HepG2 (cell line): ENCODE results near the gene PALM2AKAP2. TPM values are rescaled to one million over a fixed set of nuclear protein-coding genes. Genes with fewer than 3 reads are reported as not detected.

Experiments used
- ATAC-seq: fragments of 200-7000 bp; cut with Tn5 transposase; 3 replicates; pipeline ENCODE4 v1.9.1; 2020; ENCODE audit warnings: mild to moderate bottlenecking, moderate library complexity
- BruUV-seq: library from RNA; stranded (reverse); fragments of 400-500 nt; replicated peaks from 2 replicates; lab custom pipeline; 2021; lab: Mats Ljungman, UMichigan
- CTCF ChIA-PET: fragments of 300-600 bp; formaldehyde crosslinking; extraction: SDS; loops from one replicate; lab custom pipeline; 2021; ENCODE audit warnings: low total read pairs, inconsistent platforms, low intra/inter-chr PET ratio; lab: Yijun Ruan, JAX
- POLR2A ChIA-PET: fragments of 350-600 bp; sonication (Branson Sonifier 250); formaldehyde crosslinking; loops from one replicate; lab custom pipeline; 2020; ENCODE audit warnings: antibody characterized with exemption, inconsistent platforms; lab: Yijun Ruan, JAX
- DNase-seq: peaks from one replicate; pipeline ENCODE4 v3.0.0-alpha.2; 2015; ENCODE audit warnings: low spot score
- FAIRE-seq: peaks from 3 replicates; lab custom pipeline; 2011; peaks lifted over from hg19 to GRCh38; lab: Jason Lieb, UNC
- H2AFZ ChIP-seq: one replicate; pipeline ENCODE4 v1.6.1; 2011; ENCODE audit warnings: low read length, inconsistent platforms
- H3K27ac ChIP-seq: fragments of 300-600 bp; 3 replicates; pipeline ENCODE4 v1.8.0; 2011; ENCODE audit warnings: mixed run types, mild to moderate bottlenecking, mixed read lengths, low read length, inconsistent platforms; ENCODE audit not compliant: insufficient read depth; ENCODE audit errors: extremely low read length
- H3K27me3 ChIP-seq, 2 experiments: fragments of 200-600 bp in 1 of 2; 2 replicates in 1 of 2; 3 replicates in 1 of 2; pipeline versions ENCODE4 v1.6.0 to v1.8.0; 2011; ENCODE audit warnings: low read length in 2 of 2, mild to moderate bottlenecking in 2 of 2, moderate library complexity in 2 of 2, inconsistent platforms in 1 of 2; ENCODE audit not compliant: insufficient read depth in 2 of 2, control insufficient read depth in 1 of 2
- H3K36me3 ChIP-seq, 2 experiments: fragments of 200-600 bp in 1 of 2; replicated peaks in 1 of 2; 2 replicates in 1 of 2; 3 replicates in 1 of 2; pipeline versions ENCODE4 v1.5.1 to v1.8.0; 2011; ENCODE audit warnings: low read length in 2 of 2, inconsistent platforms in 1 of 2; ENCODE audit not compliant: insufficient read depth in 2 of 2, control insufficient read depth in 1 of 2
- H3K4me1 ChIP-seq: 2 replicates; pipeline ENCODE4 v1.5.1; 2012; ENCODE audit warnings: low read length, inconsistent platforms; ENCODE audit not compliant: insufficient read depth
- H3K4me2 ChIP-seq: 2 replicates; pipeline ENCODE4 v1.6.0; 2011; ENCODE audit warnings: low read depth, low read length, inconsistent platforms
- H3K4me3 ChIP-seq, 3 experiments: fragments of 200-600 bp in 1 of 3; sonication (generic), shearing (Covaris generic) in 1 of 3; replicated peaks in 1 of 3; 2 replicates each; pipeline ENCODE4 v1.5.1; 2011 to 2016; ENCODE audit warnings: low read length in 3 of 3, inconsistent platforms in 2 of 3, low read depth in 2 of 3, mild to moderate bottlenecking in 2 of 3, control low read depth in 1 of 3, mixed read lengths in 1 of 3; ENCODE audit not compliant: insufficient read depth in 1 of 3
- H3K79me2 ChIP-seq: one replicate; pipeline ENCODE4 v1.6.1; 2011; ENCODE audit warnings: low read length, inconsistent platforms; ENCODE audit not compliant: insufficient read depth
- H3K9ac ChIP-seq: 2 replicates; pipeline ENCODE4 v1.6.0; 2011; ENCODE audit warnings: mild to moderate bottlenecking, low read depth, low read length, inconsistent platforms; ENCODE audit not compliant: insufficient read depth
- H3K9me3 ChIP-seq: 2 replicates; pipeline ENCODE4 v1.5.1; 2012; ENCODE audit warnings: mild to moderate bottlenecking, low read length
- H4K20me1 ChIP-seq: 2 replicates; pipeline ENCODE4 v1.6.0; 2011; ENCODE audit warnings: inconsistent platforms, mild to moderate bottlenecking, low read length, moderate library complexity; ENCODE audit not compliant: insufficient read depth
- ARNT ChIP-seq: fragments of 450-650 bp; IDR thresholded peaks from 2 replicates; pipeline ENCODE4 v1.6.1; 2017
- ATAD3A ChIP-seq: sonication (generic); formaldehyde crosslinking; IDR thresholded peaks from 2 replicates; pipeline ENCODE4 v1.4.0; 2020; ENCODE audit warnings: missing genetic modification reagents
- E2F2 ChIP-seq: sonication (generic); formaldehyde crosslinking; IDR thresholded peaks from 2 replicates; pipeline ENCODE4 v1.4.0; 2020; ENCODE audit warnings: missing genetic modification reagents, borderline replicate concordance
- ELF3 ChIP-seq: IDR thresholded peaks from 2 replicates; pipeline ENCODE4 v1.6.1; 2016; ENCODE audit warnings: missing genetic modification reagents, missing compliant biosample characterization
- JDP2 ChIP-seq: sonication (generic); formaldehyde crosslinking; IDR thresholded peaks from 2 replicates; pipeline ENCODE4 v1.8.1; 2022; ENCODE audit warnings: missing genetic modification reagents, borderline replicate concordance
- MED1 ChIP-seq: sonication (generic); formaldehyde crosslinking; IDR thresholded peaks from 2 replicates; pipeline ENCODE4 v1.4.0; 2020; ENCODE audit warnings: missing genetic modification reagents
- MZF1 ChIP-seq: sonication (generic); formaldehyde crosslinking; IDR thresholded peaks from 2 replicates; pipeline ENCODE4 v1.8.1; 2023; ENCODE audit warnings: mild to moderate bottlenecking, missing genetic modification reagents, borderline replicate concordance
- POLR2G ChIP-seq: fragments of 200-400 bp; formaldehyde crosslinking; IDR thresholded peaks from 2 replicates; pipeline ENCODE4 v1.6.1; 2018; ENCODE audit warnings: mild to moderate bottlenecking, low read depth, low read length, moderate library complexity
- RXRB ChIP-seq: IDR thresholded peaks from 2 replicates; pipeline ENCODE4 v1.6.1; 2016; ENCODE audit warnings: borderline replicate concordance, missing genetic modification reagents, missing compliant biosample characterization
- THAP11 ChIP-seq: IDR thresholded peaks from 2 replicates; pipeline ENCODE4 v1.6.1; 2016; ENCODE audit warnings: missing biosample characterization, missing genetic modification reagents
- YEATS4 ChIP-seq: sonication (generic); formaldehyde crosslinking; IDR thresholded peaks from 2 replicates; pipeline ENCODE4 v1.4.0; 2020; ENCODE audit warnings: missing genetic modification reagents, borderline replicate concordance
- ZFAT ChIP-seq: sonication (generic); formaldehyde crosslinking; conservative IDR thresholded peaks from 2 replicates; pipeline ENCODE4 v1.8.1; 2023; ENCODE audit warnings: missing genetic modification reagents, inconsistent platforms
- ZMYM3 ChIP-seq: sonication (generic); formaldehyde crosslinking; IDR thresholded peaks from 2 replicates; pipeline ENCODE4 v1.5.1; 2020; ENCODE audit warnings: mild to moderate bottlenecking, missing genetic modification reagents
- ZNF605 ChIP-seq: sonication (generic); formaldehyde crosslinking; IDR thresholded peaks from 2 replicates; pipeline ENCODE4 v1.8.0; 2022; ENCODE audit warnings: mild to moderate bottlenecking, missing genetic modification reagents
- WGBS: methylation state at CpG from one replicate; pipeline ENCODE4 v1.1.6; 2017; ENCODE audit warnings: low lambda C conversion rate; 5-methylcytosine and 5-hydroxymethylcytosine counted together
- in situ Hi-C: cut with HindIII; loops from 2 replicates; pipeline ENCODE4 v1.10.0; 2017; ENCODE audit warnings: low pct_unique_long_range_greater_than_20kb; ENCODE audit not compliant: extremely low pct_ligation_motif_present
- intact Hi-C: fragments of 100-400 bp; cut with micrococcal nuclease; formaldehyde crosslinking; loops from one replicate; pipeline ENCODE4 v1.10.0; 2022; ENCODE audit not compliant: unreplicated experiment
- polyA plus RNA-seq, 8 experiments: library from polyadenylated mRNA; depleted of rRNA in 3 of 8; stranded (reverse) in 7 of 8; unstranded in 1 of 8; fragments of >200 nt; fragmentation: Illumina TruSeq in 4 of 8; extraction: Trizol in 4 of 8; gene quantifications; 2 replicates each; pipeline versions ENCODE4 v1.2.1 to v1.2.3, GENCODE V29; 2011 to 2016; ENCODE audit warnings: low read depth in 4 of 8, missing spikeins in 1 of 8, mixed read lengths in 1 of 8; ENCODE audit not compliant: insufficient read depth in 1 of 8
- total RNA-seq, 5 experiments: library from RNA; depleted of rRNA; stranded (reverse); fragments of >200 nt; fragmentation: Illumina TruSeq; extraction: Trizol; gene quantifications; 2 replicates each; pipeline ENCODE4 v1.2.3, GENCODE V29; 2016; ENCODE audit warnings: low read depth in 1 of 5
- TF ChIP-seq, protein P1 (sequence below): sonication (generic); formaldehyde crosslinking; IDR thresholded peaks from 2 replicates; pipeline ENCODE4 v1.5.0; 2020; ENCODE audit warnings: mild to moderate bottlenecking, missing genetic modification reagents
- TF ChIP-seq, protein P2 (sequence below): sonication (generic); formaldehyde crosslinking; IDR thresholded peaks from 2 replicates; pipeline ENCODE4 v1.8.0; 2022; ENCODE audit warnings: missing genetic modification reagents, low read depth, mild to moderate bottlenecking, borderline replicate concordance
- TF ChIP-seq, protein P3 (sequence below): IDR thresholded peaks from 2 replicates; pipeline ENCODE4 v1.6.1; 2016; ENCODE audit warnings: missing genetic modification reagents, missing compliant biosample characterization

PALM2AKAP2 gene
- total and polyA plus RNA-seq, 2 of the 13 experiments (the other 11 are each of a cell fraction or from before 2014, with no cell fraction given), result 0.25 to 1.8 TPM

DNA sequence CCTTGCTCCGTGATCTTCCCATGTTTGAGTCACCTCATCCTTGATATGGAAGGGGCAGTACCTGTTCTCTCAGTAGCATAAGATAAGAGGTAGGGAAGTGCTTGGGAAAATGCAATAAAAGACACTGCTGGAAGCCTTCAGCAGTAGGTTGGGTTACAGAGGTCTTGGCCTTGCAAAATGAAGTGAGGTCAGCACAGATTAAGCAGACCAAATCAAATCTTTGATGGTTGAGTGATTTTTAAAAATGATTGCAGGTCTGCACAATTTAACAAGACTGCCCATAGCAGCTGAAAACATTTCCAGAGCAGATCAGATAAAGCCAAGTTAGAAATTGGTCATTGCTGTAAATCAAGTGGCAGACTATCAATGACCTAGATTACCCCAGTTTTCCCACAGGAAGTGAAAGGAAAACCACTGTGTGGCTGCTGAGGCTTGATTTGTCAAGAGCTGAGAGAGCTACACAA is 32.9 kb downstream of the PALM2AKAP2 start:
- TF ChIP-seq YEATS4 (CRISPR knock-in tag) (no peak), THAP11 (CRISPR knock-in tag) (no peak), ARNT (no peak), ELF3 (CRISPR knock-in tag) (no peak), ZFAT (CRISPR knock-in tag) (no peak), E2F2 (CRISPR knock-in tag) (no peak), MED1 (CRISPR knock-in tag) (no peak), JDP2 (CRISPR knock-in tag) (no peak), MZF1 (CRISPR knock-in tag) (no peak), ZNF605 (CRISPR knock-in tag) (no peak), POLR2G (no peak), ATAD3A (no peak), ZMYM3 (CRISPR knock-in tag) (no peak), RXRB (CRISPR knock-in tag) (no peak)
- TF ChIP-seq, protein P1, sequence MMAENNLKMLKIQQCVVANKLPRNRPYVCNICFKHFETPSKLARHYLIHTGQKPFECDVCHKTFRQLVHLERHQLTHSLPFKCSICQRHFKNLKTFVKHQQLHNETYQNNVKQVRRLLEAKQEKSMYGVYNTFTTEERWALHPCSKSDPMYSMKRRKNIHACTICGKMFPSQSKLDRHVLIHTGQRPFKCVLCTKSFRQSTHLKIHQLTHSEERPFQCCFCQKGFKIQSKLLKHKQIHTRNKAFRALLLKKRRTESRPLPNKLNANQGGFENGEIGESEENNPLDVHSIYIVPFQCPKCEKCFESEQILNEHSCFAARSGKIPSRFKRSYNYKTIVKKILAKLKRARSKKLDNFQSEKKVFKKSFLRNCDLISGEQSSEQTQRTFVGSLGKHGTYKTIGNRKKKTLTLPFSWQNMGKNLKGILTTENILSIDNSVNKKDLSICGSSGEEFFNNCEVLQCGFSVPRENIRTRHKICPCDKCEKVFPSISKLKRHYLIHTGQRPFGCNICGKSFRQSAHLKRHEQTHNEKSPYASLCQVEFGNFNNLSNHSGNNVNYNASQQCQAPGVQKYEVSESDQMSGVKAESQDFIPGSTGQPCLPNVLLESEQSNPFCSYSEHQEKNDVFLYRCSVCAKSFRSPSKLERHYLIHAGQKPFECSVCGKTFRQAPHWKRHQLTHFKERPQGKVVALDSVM, result no peak
- TF ChIP-seq, protein P2, sequence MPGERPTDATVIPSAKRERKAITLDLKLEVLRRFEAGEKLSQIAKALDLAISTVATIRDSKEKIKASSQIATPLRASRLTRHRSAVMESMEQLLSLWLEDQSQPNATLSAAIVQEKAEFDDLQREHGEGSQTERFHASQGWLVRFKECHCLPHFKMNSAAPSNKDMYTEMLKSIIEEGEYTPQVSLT, result no peak
- TF ChIP-seq, protein P3, sequence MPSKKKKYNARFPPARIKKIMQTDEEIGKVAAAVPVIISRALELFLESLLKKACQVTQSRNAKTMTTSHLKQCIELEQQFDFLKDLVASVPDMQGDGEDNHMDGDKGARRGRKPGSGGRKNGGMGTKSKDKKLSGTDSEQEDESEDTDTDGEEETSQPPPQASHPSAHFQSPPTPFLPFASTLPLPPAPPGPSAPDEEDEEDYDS, result no peak
- POLR2A ChIA-PET, result no interaction called here
- Histone ChIP-seq H3K79me2 (no peaks in the 10 kb centered on the region), H3K9me3 (no peaks in the 10 kb centered on the region), H3K9ac (no peak overlapping the region), H3K36me3 (no peaks in the 10 kb centered on the region), H4K20me1 (no peaks in the 10 kb centered on the region), H3K4me1 (peaks cover 23% of the 10 kb centered on the region), H2AFZ (no peak overlapping the region), H3K4me3 (no peak overlapping the region), H3K4me2 (no peak overlapping the region), H3K27me3 (no peaks in the 10 kb centered on the region), H3K27ac (no peak overlapping the region)
- intact Hi-C loops (loop anchor here (10.0 kb wide), 1 partner anchor 68 kb away; no protein-coding TSS in a partner anchor), in situ Hi-C loops (no loop called here)
- no TSS peak for BruUV-seq
- 15% methylated on average over 1 of the region's 1 CpG for WGBS
- ATAC-seq (no peak), FAIRE-seq (no peak), DNase-seq (no peak)
- CTCF ChIA-PET, result no interaction called here
